Measurements from ENCODE around the gene PLD1.
"Not testable (repeated sequence)": the region's sequence is repeated elsewhere in the genome, so short reads cannot be mapped to it uniquely, and the experiment has no call there.

PLD1 gene

DNA sequence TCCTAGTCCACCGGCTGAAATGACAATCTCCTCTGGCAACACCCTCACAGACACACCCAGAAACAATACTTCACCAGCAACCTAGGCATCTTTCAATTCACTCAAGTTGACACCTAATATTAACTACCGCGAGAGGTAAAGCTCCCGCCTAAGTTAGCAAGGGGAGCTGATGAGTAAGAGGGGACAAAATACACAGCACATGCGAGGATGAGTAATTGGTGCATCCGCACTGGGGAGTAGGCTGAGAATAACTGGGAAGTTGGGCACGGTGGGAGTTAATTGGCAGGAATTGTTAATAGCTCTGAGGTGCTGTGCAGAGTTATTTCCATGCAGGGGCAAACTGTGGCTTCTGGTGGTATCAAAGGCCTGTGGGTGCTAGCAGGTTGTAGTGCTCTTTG lies 14.5 kb upstream of the PLD1 start:
- in situ Hi-C loops (cut with HindIII; ENCODE audit: low pct_ligation_motif_present, low pct_unique_long_range_greater_than_20kb, low sequenced_read_pairs): no loop called here

DNA sequence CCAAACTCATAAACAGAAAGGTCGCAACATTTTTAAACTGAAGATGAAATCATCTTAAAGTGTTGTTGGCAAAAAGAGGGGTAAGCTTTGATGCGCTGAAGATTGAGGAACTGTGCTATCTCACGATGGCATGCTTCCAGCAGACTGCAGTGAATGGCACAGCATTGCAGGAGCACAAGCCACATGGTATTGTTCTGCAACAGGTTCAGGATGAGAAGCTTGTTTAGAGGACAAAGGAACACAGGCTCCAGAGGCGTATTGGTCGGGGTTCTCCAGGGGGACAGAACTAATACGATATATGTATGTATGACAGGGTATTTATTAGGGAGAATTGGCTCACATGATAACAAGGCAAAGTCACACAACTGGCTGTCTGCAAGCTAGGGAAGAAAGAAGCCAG lies 13.8 kb upstream of the PLD1 start:
- DNase-seq: no peak
- in situ Hi-C loops (cut with HindIII; ENCODE audit: low pct_ligation_motif_present, low pct_unique_long_range_greater_than_20kb, low sequenced_read_pairs): no loop called here

More for the DNA sequence above, 14.5 kb upstream of the PLD1 start:
- peak; percentile 49 for DNase-seq

DNA sequence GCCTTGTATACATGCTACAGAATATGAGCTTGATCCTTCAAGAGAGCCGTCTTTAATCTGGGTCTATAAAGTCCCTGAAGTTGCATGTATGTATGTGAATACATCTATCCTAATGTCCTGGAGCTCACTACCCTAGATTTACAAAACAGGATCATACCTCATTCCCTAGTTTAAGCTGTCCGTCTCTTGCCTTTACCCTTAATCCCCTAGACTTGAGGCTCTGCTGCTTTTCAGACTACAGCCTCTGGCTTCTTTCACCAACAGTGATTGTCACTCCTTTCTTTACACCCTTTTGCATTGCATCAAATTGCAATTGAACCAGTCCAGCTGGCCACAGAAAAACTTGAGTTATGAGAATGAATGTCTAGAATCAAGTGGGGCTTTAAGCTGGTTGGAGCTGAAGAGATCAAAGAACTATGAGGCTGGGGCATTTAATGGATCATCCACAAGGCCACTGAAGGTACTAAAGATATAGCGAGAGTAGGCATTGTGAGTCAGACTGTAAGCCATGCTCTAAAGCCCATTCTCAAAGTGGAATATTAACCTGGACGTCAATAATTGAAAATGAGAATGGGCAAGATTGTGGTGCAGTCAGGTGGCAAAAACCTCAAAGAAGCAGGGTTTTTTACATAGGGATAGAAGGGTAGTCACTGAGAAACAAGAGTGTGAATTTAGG lies 12.3 kb upstream of the PLD1 start:
- peak; percentile 88 for DNase-seq
- in situ Hi-C loops (cut with HindIII; ENCODE audit: low pct_ligation_motif_present, low pct_unique_long_range_greater_than_20kb, low sequenced_read_pairs): no loop called here

DNA sequence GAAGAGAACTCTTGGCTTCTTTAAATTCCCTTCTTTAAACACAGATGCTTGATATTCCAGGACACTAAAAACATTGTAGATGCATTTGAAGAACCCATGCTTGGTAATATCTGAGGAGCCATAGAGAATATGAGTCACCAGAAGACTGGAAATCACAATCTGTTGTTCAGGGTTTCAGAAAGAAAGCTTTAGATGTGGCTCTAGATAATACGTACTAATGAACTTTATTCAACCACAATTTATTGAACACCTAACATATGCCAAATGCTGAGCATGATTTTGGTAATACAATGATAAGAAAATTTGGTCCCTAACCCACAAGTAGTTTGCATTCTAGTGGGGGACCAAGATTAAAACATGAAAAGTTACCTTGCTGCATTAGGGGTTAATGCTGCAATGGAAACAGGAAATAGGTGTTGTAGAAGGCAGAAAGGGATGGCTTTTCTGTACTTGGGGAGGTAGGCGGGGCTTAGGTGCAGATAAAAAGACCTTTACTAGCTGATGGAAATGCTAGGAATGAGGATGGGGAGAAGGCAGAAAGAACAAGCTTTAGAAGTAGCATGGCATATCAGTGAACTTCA lies 11.6 kb upstream of the PLD1 start:
- no peak for DNase-seq
- in situ Hi-C loops (cut with HindIII; ENCODE audit: low pct_ligation_motif_present, low pct_unique_long_range_greater_than_20kb, low sequenced_read_pairs): no loop called here

DNA sequence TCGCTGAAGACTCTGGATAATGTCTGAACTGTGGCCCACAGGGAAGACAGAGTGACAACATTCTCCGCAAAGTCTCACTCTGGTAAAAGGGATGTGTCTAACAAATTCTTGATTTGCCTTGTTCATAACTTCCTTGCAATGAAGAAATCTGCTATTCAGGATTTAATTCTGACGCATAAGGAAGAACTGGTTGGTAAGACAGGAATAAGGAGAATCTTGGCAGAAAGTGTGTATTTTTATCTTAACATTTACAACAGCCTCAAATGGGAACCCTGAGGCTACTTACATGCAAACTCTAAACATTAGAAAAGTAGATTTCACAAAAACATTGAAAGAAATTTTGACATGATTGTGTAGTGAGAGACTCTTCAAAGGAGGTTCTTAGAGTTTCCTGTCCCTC lies 10.8 kb upstream of the PLD1 start:
- in situ Hi-C loops (cut with HindIII; ENCODE audit: low pct_ligation_motif_present, low pct_unique_long_range_greater_than_20kb, low sequenced_read_pairs): no loop called here
- DNase-seq: no peak

DNA sequence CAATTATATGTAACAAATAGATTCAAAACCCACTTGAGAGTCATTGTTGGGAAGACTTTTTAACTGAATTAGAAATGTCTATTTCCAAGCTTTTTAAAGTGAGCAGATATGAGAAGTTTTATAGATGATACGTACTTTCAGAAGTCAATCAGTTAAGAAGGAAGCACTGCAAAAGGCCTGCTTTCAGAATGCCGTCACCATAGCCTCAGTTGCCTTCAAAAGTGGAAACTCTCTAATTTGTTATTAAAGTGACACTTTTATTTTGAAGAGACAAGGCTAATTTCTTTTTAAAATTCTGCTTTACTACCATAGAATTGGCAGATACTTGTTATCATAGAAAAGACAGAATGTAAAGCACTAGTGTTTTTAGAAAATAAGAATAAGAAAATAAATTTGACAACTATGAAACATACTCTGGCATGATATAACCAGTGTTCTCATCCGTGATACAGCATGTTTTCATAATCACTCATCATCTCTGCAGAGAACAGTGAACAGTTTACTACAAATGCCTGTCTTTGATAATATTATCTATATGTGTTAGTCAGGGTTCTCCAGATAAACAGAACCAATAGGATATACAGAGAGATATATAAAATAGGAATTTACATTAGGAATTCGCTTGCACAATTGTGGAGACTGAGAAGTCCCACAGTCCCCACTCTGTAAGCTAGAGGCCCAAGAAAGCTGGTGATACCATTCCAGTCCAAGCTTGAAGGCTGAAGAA lies 7.0 kb upstream of the PLD1 start:
- in situ Hi-C loops (cut with HindIII; ENCODE audit: low pct_ligation_motif_present, low pct_unique_long_range_greater_than_20kb, low sequenced_read_pairs): no loop called here
- no peak for DNase-seq

DNA sequence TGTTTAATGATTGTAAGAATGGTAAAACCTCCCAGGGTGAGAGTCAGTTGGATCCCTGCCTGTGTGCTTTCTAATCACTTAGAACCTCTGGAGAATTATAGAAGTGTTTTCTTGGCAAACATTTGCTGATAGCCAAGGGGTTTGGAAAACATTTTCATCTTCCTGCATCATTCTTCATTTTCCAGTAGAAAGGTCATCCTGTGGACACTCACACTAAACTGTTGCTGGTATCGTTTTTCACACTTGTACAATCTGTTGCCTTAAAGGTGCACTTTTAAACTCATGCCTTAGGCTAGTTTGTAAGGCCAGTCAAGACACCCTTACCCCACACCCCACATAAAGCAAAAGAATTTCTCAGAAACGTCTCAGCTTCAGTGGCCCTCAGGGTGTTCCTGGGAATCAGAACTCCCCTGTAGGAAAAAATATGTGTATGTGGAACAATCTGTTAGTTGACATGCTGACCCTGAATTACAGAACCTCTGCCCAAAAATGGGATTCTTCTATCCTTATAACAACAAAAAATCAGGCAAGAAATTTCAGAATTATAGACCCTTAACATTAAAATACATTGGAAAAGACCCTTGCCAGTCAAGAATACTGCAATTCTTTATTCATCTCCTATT lies 5.8 kb upstream of the PLD1 start:
- in situ Hi-C loops (cut with HindIII; ENCODE audit: low pct_ligation_motif_present, low pct_unique_long_range_greater_than_20kb, low sequenced_read_pairs): no loop called here
- DNase-seq: no peak

DNA sequence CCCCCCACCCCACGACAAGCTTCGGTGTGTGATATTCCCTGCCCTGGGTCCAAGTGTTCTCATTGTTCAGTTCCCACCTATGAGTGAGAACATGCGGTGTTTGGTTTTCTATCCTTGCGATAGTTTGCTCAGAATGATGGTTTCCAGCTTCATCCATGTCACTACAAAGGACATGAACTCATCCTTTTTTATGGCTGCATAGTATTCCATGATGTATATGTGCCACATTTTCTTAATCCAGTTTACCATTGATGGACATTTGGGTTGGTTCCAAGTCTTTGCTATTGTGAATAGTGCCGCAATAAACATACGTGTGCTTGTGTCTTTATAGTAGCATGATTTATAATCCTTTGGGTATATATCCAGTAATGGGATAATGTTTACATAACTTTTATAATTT lies 4.4 kb upstream of the PLD1 start:
- DNase-seq; in situ Hi-C loops (cut with HindIII; ENCODE audit: low pct_ligation_motif_present, low pct_unique_long_range_greater_than_20kb, low sequenced_read_pairs): not testable (repeated sequence)

DNA sequence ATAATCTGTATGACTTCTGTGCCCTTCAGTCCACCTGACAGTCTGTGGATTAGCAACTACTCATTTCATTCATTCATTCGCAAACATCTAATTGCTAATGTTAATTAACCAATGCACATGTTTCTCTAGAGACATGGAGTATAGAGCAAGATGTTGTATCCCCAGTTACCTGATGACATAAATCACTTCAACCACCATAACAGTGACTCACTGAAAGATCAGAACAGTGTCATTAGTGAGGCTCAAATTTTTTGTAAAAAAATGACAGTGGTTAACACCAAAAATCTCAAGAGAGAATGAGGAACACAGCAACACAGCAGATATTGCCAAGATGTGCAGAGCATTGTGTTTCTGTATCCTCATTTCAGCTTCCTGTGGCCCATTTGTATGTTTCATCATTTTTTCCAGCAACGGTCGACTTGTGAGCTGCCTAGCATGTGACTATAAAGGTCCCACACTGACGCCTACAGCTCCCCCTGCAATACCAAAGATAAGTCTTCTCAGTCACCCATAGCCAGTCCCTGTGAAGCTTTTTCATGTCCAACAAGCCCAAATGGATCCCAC lies 3.7 kb upstream of the PLD1 start:
- in situ Hi-C loops (cut with HindIII; ENCODE audit: low pct_ligation_motif_present, low pct_unique_long_range_greater_than_20kb, low sequenced_read_pairs): no loop called here
- no peak for DNase-seq

DNA sequence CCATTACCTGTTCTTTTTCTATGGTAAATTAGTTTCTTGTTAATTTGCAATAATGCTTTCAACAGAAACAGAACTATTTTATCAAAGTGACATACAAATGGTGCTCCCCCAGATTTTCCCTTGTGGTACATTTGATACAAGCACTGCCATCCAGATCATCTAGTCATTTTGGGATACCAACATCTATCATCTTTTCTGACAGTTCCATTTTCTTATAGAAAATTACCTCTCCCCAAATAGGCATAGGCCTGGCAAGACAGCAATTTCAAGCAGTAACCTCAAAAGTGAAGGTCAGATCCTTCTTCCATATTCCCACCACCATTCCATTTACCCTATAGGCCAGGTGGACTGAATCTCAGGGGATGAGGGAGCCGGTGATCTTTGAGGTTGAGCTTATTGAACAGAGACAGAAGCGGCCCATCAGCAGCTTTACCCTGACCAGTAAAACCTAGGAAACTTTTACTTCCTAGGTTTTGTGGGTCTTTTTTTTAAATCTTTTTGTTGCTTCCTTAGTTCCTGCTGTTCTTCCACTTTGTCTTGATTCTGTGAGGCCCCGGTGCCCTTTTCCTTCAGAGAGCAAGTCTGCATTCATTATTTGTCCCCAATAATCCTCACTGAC lies 3.1 kb upstream of the PLD1 start:
- no peak for DNase-seq
- in situ Hi-C loops (cut with HindIII; ENCODE audit: low pct_ligation_motif_present, low pct_unique_long_range_greater_than_20kb, low sequenced_read_pairs): no loop called here

DNA sequence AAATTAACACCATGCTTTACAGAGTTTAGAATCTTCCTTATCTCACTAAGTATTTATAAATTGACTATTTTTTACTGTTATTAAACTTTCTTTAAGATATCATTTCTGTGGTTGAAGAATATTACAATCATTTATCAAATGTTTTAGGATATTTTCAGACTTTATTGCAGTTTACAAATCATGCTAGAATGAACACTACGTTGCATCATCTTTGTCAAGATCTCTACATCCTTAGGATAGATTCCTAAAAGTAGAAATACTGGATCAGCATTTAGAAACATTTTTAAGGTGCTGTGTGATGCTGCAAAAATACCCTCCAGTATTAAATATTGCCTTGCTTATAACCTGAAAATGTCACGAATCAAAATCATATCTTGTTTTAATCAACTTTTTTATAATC lies 2.5 kb upstream of the PLD1 start:
- in situ Hi-C loops (cut with HindIII; ENCODE audit: low pct_ligation_motif_present, low pct_unique_long_range_greater_than_20kb, low sequenced_read_pairs): no loop called here
- DNase-seq: no peak

DNA sequence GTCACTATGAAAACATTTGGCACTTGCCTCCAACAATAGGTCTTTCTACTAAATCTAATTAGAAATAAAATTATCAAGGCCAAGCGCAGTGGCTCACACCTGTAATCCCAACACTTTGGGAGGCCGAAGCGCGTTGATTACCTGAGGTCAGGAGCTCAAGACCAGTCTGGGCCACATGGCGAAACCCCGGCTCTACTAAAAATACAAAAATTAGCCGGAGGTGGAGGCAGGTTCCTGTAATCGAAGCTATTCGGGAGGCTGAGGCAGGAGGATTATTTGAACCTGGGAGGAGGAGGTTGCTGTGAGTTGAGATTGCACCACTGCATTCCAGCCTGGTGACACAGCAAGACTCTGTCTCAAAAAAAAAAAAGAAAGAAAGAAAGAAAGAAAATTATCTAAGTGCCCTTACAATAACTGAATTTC lies 1.6 kb upstream of the PLD1 start:
- DNase-seq: peak; percentile 33
- in situ Hi-C loops (cut with HindIII; ENCODE audit: low pct_ligation_motif_present, low pct_unique_long_range_greater_than_20kb, low sequenced_read_pairs): no loop called here

DNA sequence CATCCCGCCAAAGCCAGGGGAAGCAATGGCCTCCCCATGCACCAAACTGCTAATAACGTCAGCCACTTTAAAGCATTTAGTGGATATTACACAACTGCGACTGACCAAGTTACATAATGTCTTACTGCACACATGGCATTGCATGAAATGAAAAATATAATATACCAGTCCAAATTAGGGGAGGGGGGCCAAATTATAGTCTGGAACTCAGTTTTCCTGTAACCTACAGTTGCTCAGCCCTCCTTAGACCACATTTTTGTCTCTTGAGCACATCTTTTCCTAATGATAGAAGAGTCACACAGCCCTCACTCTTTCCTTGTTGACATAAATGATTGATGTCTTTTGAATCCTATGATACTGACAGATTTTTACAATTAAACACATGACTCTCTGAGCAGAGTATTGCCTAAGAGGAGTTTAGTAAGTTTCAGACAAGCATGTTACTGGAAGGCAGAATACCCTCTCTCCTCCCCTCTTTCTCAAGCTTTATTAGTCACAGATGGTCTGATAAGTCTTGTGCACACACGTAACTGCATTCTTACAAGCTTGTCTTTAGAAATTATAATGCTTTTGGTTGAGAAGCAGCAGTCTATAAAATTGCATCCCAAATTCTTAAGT lies 1.1 kb upstream of the PLD1 start:
- DNase-seq: peak; percentile 16
- in situ Hi-C loops (cut with HindIII; ENCODE audit: low pct_ligation_motif_present, low pct_unique_long_range_greater_than_20kb, low sequenced_read_pairs): no loop called here

DNA sequence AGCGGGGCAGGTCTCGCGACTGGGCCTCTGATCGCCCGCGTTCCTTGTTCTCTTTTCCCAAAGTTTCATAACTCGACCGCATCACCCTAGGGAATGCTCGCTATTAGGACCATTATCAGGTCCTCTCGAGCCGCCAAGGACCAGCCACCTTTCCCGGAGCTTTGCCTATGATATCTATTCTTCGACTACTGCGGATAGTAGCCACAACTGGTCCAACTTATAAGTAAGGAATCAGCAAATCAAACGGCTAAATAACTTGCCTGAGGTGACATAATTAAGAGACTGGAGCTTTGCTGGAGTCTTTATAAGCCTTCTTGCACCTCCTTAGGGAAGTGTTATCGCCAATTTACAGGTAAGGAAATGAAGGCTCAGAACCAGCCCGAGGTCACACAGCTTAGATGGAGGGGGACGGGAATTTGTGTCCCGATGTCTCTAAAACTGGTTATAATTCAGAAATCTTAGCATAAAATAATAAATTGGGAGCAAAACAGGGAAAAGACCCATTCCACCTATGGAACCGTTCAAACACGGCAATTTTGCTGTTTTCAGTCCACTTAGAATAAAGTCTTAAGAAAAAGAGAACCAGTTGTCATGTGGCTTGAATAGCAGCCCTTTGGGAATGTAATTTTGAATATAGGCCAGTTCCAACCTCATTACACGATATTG lies 479 bp upstream of the PLD1 start:
- DNase-seq: no peak
- in situ Hi-C loops (cut with HindIII; ENCODE audit: low pct_ligation_motif_present, low pct_unique_long_range_greater_than_20kb, low sequenced_read_pairs): no loop called here

DNA sequence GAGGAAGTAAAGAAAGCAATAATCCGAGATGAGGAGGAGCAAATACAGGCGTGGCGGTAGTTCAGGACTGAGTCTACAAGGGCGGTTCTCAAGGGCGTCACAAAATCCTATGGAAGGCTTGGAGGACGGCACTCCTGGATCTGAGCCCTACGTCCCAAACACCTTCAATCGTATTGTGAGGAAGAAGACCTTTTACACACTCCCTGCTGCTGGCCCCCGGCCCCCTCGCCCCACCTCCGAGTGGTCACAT lies 747 bp downstream of the PLD1 start:
- DNase-seq: peak; percentile 69
- in situ Hi-C loops (cut with HindIII; ENCODE audit: low pct_ligation_motif_present, low pct_unique_long_range_greater_than_20kb, low sequenced_read_pairs): no loop called here

DNA sequence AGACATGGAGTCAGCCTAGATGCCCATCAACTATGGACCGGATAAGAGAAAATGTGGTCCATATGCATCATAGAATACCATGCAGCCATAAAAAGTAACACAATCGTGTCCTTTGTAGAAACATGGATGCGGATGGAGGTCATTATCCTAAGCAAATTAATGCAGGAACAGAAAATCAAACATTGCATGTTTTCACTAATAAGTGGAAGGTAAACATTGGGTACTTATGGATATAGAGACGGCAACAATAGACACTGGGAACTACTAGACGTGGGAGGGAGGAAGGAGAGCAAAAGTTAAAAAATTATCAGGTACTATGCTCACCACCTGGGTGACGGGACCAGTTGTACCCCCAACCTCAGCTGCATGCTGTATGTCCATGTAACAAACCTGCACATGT lies 2.5 kb downstream of the PLD1 start:
- in situ Hi-C loops (cut with HindIII; ENCODE audit: low pct_ligation_motif_present, low pct_unique_long_range_greater_than_20kb, low sequenced_read_pairs): no loop called here
- DNase-seq: no peak

DNA sequence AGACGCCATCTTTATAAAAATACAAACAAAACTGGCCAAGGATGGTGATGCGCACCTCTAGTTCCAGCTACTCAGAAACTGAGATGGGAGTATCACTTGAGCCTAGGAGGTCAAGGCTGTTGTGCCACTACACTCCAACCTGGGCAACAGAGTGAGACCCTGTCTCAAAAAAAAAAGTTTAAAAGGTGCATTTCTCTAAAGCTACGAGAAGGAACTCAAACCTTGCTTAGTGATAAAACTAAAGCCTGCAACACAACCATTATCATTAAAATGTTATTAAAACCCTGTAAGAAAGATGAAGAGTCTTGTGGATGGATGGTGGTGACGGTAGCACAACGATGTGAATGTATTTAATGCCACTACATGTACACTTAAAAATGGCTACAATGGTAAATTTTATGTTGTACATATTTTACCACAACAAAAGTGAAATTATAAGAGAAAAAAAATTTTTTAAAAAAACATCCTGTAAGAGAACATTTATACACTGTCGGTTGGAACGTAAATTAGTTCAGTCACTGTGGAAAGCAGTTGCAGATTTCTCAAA lies 3.1 kb downstream of the PLD1 start:
- in situ Hi-C loops (cut with HindIII; ENCODE audit: low pct_ligation_motif_present, low pct_unique_long_range_greater_than_20kb, low sequenced_read_pairs): no loop called here
- DNase-seq: no peak
